ENCODE data around the gene GFRA1.

Gene GFRA1

DNA sequence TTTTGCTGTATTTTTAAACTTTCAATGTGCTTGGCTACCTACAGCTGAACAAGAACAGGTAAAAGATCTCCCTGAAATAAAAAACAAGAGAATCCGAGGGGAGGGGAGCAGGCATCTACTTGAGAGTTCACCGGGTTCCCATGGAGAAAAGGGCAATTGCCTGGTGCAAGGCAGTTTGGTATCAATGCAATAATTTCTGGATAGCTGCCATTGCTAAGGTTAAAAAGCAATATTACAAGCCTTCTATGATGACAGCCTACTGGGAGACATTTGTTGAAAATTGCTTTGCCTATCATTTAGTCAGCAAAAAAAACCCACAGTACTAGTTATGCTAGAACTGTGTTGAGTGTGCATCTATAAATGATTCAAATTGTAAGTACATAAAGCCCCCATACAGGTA, 82.1 kb downstream of the GFRA1 start:
- TF ChIP-seq CTCF (IDR thresholded peaks at IDR 0.05; ENCODE audit: low read depth, low read length): no peak
- no peak overlapping the region for H3K4me3 ChIP-seq (ENCODE audit: low read depth, low read length)

GRCh38 chr10:116186273-116186672, 86.7 kb downstream of the GFRA1 start:
- no peak for TF ChIP-seq CTCF (IDR thresholded peaks at IDR 0.05; ENCODE audit: low read depth, low read length)
- H3K4me3 ChIP-seq (ENCODE audit: low read depth, low read length): no peak overlapping the region

- H3K4me3 ChIP-seq (ENCODE audit: low read depth, low read length): no peak overlapping the region
- no peak for TF ChIP-seq CTCF (IDR thresholded peaks at IDR 0.05; ENCODE audit: low read depth, low read length)
Measured at GRCh38 chr10:116185199-116185867, 87.7 kb downstream of the GFRA1 start.

DNA sequence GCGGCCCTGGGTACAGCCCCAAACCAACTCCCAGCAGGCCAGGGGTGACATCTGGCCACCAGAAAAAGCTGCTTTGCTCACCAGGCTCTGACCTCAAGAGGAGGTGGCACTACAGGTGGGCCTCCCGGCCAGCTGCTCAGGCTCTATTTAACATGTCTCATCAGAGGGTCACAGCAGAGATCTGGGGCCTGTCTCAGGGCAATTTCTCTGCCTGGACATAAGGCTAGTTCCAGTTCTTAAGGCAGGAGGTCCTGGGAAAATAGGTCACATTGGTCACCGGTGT, 88.6 kb downstream of the GFRA1 start:
- no peak overlapping the region for H3K4me3 ChIP-seq (ENCODE audit: low read depth, low read length)
- TF ChIP-seq CTCF (IDR thresholded peaks at IDR 0.05; ENCODE audit: low read depth, low read length): no peak

DNA sequence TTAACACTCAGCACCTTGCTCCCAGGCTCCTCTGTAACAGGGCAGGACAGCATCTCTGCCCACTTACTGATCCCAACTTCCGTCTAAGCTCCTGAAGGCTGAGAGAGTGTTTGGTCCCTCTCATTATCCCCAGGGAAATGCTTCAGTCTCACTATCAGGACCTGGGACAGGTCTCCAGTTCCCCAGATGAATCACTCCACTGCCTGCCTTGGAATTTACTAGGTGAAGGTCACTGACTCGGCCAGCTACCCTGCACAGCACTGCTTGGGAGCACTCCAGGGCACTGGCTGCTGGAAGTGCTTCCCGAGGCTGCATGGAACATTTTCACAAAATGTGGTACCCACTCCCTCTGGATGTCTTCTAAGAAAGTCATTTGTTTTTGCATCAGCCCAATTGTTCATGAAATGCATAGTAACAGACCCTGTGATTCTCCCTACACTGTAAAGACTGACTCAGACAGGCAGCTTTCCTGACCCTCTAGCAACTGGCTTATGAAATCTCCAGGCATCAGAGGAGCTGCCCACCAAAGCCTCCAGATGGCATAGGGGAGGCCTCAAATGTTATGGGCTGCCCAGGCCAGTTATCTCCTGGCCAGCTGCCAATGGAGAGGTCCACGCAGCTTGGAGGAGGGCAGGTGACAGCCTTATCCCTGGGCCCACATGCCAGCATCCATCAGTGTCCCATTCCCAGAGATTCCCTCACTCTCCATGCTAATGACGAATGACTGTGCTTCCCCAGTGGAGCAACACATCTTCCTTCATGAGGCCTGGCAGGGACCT, 89.1 kb downstream of the GFRA1 start:
- TF ChIP-seq CTCF (IDR thresholded peaks at IDR 0.05; ENCODE audit: low read depth, low read length): no peak
- no peak overlapping the region for H3K4me3 ChIP-seq (ENCODE audit: low read depth, low read length)

DNA sequence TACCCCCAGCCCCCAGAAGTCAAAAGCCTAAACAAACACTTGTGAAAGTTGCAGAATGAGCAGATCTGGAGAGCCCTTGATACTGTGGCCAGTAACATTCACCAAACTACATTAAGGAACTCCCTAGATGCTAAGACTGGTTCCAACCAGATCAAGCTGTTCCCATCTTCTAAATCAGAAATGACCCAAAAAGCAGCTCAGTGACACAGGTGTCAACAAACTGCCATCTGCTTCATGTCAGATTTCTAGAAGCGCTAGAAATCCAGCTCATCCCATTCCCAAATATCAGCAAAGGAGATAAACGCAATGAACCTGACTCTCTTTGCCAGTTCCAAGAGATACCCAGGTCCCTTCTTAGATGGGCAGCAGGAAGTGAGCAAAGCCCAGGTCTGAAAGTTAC, 90.6 kb downstream of the GFRA1 start:
- no peak for TF ChIP-seq CTCF (IDR thresholded peaks at IDR 0.05; ENCODE audit: low read depth, low read length)
- H3K4me3 ChIP-seq (ENCODE audit: low read depth, low read length): no peak overlapping the region

DNA sequence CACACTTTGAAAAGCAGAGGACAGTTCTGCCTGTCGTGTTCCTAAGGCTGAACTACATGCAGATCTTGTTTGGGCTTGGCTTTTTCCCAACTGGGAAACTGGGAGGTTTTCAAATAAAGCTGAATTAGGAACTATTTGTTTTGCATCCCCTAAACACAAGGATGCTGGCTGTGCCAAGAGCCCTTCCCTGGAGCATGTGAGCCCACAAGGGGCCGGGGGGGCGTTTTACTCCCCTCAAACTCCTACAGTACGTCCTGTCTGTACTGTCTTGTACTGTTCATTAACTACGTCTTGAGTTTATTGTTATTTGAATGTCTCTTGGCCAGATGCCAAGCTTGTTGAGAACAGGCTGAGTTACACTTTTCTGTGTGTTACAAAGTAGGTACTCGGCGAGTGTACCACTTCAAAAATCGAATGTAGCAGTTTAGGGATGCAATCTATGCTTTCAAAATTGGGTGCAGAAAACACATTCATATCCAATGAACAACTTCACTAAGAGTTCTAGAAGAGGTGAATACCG, 94.9 kb downstream of the GFRA1 start:
- TF ChIP-seq CTCF (IDR thresholded peaks at IDR 0.05; ENCODE audit: low read depth, low read length): no peak
- no peak overlapping the region for H3K4me3 ChIP-seq (ENCODE audit: low read depth, low read length)
